Calu3 (cell line): ENCODE data around the gene GPLD1. TPM values are rescaled to one million over a fixed set of nuclear protein-coding genes. Genes with fewer than 3 reads are reported as not detected.

Source experiments
- BruUV-seq: library from RNA; stranded (reverse); fragments of 400-500 nt; replicated peaks from 2 replicates; lab custom pipeline; 2021; lab: Mats Ljungman, UMichigan
- CTCF ChIA-PET: fragments of 300-600 bp; sonication (Branson Sonifier 250); formaldehyde crosslinking; loops from one replicate; lab custom pipeline; 2022; ENCODE audit warnings: antibody characterized with exemption; lab: Charles Lee
- DNase-seq: peaks from one replicate; pipeline ENCODE4 v3.0.0; 2022
- H3K27ac Mint-ChIP-seq: one replicate; pipeline ENCODE4 v1.8.0; 2022; ENCODE audit warnings: mixed read lengths; ENCODE audit not compliant: unreplicated experiment
- H3K27me3 Mint-ChIP-seq: one replicate; pipeline ENCODE4 v1.8.0; 2022; ENCODE audit warnings: mixed read lengths; ENCODE audit not compliant: unreplicated experiment
- H3K36me3 Mint-ChIP-seq: one replicate; pipeline ENCODE4 v1.8.0; 2022; ENCODE audit warnings: mild to moderate bottlenecking, moderate library complexity, mixed read lengths; ENCODE audit not compliant: insufficient read depth, unreplicated experiment
- H3K4me1 Mint-ChIP-seq: one replicate; pipeline ENCODE4 v1.8.0; 2022; ENCODE audit warnings: mild to moderate bottlenecking, low read depth, mixed read lengths; ENCODE audit not compliant: unreplicated experiment
- H3K4me3 Mint-ChIP-seq: one replicate; pipeline ENCODE4 v1.8.0; 2022; ENCODE audit warnings: mild to moderate bottlenecking, low read depth, moderate library complexity, mixed read lengths; ENCODE audit not compliant: unreplicated experiment
- H3K9me3 Mint-ChIP-seq: one replicate; pipeline ENCODE4 v1.8.0; 2022; ENCODE audit warnings: low read depth, mixed read lengths; ENCODE audit not compliant: unreplicated experiment
- CTCF ChIP-seq: fragments of 200-600 bp; IDR thresholded peaks from one replicate; pipeline ENCODE4 v1.8.0; 2022; ENCODE audit warnings: antibody characterized with exemption; ENCODE audit not compliant: unreplicated experiment
- intact Hi-C: fragments of 100-400 bp; cut with micrococcal nuclease; formaldehyde crosslinking; loops from one replicate; pipeline ENCODE4 v1.10.0; 2022; ENCODE audit not compliant: unreplicated experiment
- total RNA-seq: library from RNA; stranded (reverse); gene quantifications from 2 replicates; pipeline ENCODE4 v1.2.3, GENCODE V29; 2022

GPLD1 gene
- total RNA-seq, 1 experiment from 2014 or later = 3.5 TPM

GRCh38 chr6:24458134-24458533 lies 31.2 kb downstream of the GPLD1 start:
- Mint-ChIP-seq H3K27ac (no peak overlapping the region), H3K9me3 (no peaks in the 10 kb centered on the region), H3K4me3 (no peak overlapping the region), H3K4me1 (no peaks in the 10 kb centered on the region), H3K27me3 (no peaks in the 10 kb centered on the region), H3K36me3 (no peaks in the 10 kb centered on the region)
- intact Hi-C loops = no loop called here
- no TSS peak for BruUV-seq
- CTCF ChIA-PET = no interaction called here
- no peak for DNase-seq
- no peak for TF ChIP-seq CTCF

GRCh38 chr6:24455061-24455460 lies 34.3 kb downstream of the GPLD1 start:
- H3K4me3 Mint-ChIP-seq = no peak overlapping the region
- H3K27ac Mint-ChIP-seq = no peak overlapping the region
- no peak for DNase-seq
- intact Hi-C loops = no loop called here
- no peak for TF ChIP-seq CTCF
- no peaks in the 10 kb centered on the region for H3K27me3 Mint-ChIP-seq
- no peaks in the 10 kb centered on the region for H3K9me3 Mint-ChIP-seq
- H3K4me1 Mint-ChIP-seq = no peaks in the 10 kb centered on the region
- no TSS peak for BruUV-seq
- H3K36me3 Mint-ChIP-seq = no peaks in the 10 kb centered on the region
- CTCF ChIA-PET = no interaction called here

DNA sequence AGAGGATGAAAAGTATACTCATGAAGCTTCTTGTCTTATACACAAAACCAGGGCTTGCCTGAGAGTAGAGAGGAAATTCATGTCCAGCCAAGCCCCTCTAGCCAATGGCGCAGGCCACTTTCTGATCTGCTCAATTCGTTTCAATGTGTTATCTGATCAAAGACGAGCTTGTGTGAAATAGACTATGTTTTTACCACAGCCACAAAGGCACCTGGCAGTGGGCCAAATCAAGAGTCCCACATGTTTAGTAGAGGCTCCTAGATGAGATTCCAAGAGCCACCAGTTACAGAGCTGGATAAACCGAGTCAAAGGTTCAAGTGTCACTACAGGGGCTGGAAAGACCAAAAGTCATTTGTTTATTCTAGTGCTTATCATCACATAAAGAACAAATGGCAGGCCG lies 34.9 kb downstream of the GPLD1 start:
- Mint-ChIP-seq H3K27ac (no peak overlapping the region), H3K9me3 (no peaks in the 10 kb centered on the region), H3K4me1 (no peaks in the 10 kb centered on the region), H3K4me3 (no peak overlapping the region), H3K27me3 (no peaks in the 10 kb centered on the region), H3K36me3 (no peaks in the 10 kb centered on the region)
- intact Hi-C loops = no loop called here
- DNase-seq = no peak
- TF ChIP-seq CTCF = no peak
- CTCF ChIA-PET = no interaction called here
- no TSS peak for BruUV-seq

- no TSS peak for BruUV-seq
- DNase-seq = no peak
- TF ChIP-seq CTCF = no peak
- Mint-ChIP-seq H3K4me3 (no peak overlapping the region), H3K9me3 (no peaks in the 10 kb centered on the region), H3K36me3 (no peaks in the 10 kb centered on the region), H3K27me3 (no peaks in the 10 kb centered on the region), H3K4me1 (no peaks in the 10 kb centered on the region), H3K27ac (no peak overlapping the region)
- intact Hi-C loops = no loop called here
- CTCF ChIA-PET = no interaction called here
Measured at GRCh38 chr6:24453921-24454320, 35.5 kb downstream of the GPLD1 start.
